GM12864 (cell line): Measurements from ENCODE around the gene ISLR.

ENCODE experiments used
- DNase-seq: peaks from one replicate; pipeline ENCODE4 v3.0.0-alpha.2; 2011; ENCODE audit warnings: low read depth
- H3K4me3 ChIP-seq: 2 replicates; pipeline ENCODE4 v1.5.1; 2011; ENCODE audit warnings: mild to moderate bottlenecking, low read depth, low read length, control low read depth
- TF ChIP-seq, protein P1 (sequence below): IDR thresholded peaks from 2 replicates; pipeline ENCODE4 v1.5.1; 2011; ENCODE audit warnings: low read depth, mild to moderate bottlenecking, moderate library complexity, low read length, control low read depth, inconsistent platforms; ENCODE audit errors: missing control alignments

Gene ISLR

DNA sequence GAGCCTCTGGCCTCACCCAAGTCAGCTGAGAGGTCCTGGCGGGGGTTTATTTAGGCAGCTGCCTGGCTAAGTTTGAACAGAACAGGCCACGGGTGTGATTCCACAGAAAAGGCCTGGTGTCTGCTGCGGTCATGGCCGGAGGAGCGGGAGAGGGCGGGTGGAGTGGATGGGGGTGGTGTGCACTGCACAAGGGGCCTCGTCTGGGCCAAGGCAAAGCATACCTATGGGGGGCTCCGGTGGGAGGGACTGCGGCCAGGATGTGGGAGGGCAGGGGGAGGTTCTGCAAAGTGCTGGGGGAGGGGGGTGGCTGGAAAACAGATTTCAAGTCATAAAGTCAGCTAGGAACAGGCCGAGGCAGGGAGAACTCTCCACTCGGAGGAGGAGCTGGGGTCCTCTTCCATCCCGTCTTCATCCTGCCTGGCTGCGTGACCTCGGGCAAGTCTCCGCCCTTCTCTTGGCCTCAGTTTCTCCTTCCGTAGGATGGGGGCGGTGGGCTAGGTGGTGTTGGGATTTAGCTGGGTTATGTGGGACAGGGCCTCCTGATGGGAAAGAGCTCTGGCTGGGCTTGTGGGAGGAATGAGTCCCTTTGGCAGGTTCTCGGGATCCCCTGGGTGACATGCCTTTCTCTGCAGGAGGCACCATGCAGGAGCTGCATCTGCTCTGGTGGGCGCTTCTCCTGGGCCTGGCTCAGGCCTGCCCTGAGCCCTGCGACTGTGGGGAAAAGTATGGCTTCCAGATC lies 878 bp downstream of the ISLR start:
- no peak for DNase-seq
- no peak overlapping the region for H3K4me3 ChIP-seq

DNA sequence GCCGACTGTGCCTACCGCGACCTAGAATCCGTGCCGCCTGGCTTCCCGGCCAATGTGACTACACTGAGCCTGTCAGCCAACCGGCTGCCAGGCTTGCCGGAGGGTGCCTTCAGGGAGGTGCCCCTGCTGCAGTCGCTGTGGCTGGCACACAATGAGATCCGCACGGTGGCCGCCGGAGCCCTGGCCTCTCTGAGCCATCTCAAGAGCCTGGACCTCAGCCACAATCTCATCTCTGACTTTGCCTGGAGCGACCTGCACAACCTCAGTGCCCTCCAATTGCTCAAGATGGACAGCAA lies 1.4 kb downstream of the ISLR start:
- TF ChIP-seq, protein P1, sequence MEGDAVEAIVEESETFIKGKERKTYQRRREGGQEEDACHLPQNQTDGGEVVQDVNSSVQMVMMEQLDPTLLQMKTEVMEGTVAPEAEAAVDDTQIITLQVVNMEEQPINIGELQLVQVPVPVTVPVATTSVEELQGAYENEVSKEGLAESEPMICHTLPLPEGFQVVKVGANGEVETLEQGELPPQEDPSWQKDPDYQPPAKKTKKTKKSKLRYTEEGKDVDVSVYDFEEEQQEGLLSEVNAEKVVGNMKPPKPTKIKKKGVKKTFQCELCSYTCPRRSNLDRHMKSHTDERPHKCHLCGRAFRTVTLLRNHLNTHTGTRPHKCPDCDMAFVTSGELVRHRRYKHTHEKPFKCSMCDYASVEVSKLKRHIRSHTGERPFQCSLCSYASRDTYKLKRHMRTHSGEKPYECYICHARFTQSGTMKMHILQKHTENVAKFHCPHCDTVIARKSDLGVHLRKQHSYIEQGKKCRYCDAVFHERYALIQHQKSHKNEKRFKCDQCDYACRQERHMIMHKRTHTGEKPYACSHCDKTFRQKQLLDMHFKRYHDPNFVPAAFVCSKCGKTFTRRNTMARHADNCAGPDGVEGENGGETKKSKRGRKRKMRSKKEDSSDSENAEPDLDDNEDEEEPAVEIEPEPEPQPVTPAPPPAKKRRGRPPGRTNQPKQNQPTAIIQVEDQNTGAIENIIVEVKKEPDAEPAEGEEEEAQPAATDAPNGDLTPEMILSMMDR: no peak
- DNase-seq: no peak
- no peak overlapping the region for H3K4me3 ChIP-seq

More for the DNA sequence above, 878 bp downstream of the ISLR start:
- TF ChIP-seq, protein P1: no peak

DNA sequence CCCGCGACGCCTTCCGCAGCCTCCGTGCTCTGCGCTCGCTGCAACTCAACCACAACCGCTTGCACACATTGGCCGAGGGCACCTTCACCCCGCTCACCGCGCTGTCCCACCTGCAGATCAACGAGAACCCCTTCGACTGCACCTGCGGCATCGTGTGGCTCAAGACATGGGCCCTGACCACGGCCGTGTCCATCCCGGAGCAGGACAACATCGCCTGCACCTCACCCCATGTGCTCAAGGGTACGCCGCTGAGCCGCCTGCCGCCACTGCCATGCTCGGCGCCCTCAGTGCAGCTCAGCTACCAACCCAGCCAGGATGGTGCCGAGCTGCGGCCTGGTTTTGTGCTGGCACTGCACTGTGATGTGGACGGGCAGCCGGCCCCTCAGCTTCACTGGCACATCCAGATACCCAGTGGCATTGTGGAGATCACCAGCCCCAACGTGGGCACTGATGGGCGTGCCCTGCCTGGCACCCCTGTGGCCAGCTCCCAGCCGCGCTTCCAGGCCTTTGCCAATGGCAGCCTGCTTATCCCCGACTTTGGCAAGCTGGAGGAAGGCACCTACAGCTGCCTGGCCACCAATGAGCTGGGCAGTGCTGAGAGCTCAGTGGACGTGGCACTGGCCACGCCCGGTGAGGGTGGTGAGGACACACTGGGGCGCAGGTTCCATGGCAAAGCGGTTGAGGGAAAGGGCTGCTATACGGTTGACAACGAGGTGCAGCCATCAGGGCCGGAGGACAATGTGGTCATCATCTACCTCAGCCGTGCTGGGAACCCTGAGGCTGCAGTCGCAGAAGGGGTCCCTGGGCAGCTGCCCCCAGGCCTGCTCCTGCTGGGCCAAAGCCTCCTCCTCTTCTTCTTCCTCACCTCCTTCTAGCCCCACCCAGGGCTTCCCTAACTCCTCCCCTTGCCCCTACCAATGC lies 2.0 kb downstream of the ISLR start:
- TF ChIP-seq, protein P1: no peak

DNA sequence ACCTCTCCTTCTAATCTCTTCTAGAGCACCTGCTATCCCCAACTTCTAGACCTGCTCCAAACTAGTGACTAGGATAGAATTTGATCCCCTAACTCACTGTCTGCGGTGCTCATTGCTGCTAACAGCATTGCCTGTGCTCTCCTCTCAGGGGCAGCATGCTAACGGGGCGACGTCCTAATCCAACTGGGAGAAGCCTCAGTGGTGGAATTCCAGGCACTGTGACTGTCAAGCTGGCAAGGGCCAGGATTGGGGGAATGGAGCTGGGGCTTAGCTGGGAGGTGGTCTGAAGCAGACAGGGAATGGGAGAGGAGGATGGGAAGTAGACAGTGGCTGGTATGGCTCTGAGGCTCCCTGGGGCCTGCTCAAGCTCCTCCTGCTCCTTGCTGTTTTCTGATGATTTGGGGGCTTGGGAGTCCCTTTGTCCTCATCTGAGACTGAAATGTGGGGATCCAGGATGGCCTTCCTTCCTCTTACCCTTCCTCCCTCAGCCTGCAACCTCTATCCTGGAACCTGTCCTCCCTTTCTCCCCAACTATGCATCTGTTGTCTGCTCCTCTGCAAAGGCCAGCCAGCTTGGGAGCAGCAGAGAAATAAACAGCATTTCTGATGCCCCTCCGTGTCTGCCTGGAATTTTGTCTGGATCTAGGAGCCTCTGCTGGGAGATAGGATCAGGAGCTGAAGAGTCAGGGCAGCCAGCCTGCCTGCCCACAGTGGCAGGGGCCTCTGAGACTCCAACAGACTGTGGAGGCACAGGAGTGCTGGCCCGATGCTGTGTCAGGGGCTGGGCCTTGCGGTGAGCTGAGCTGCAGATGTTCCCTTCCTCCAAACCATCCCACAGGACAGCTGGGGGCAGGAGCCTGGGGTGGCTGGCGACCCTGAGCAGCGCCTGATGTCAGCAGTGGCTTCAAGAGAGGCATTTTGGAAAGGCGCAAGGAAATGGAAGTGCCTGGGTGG lies 3.0 kb downstream of the ISLR start:
- TF ChIP-seq, protein P1: no peak
- no peak for DNase-seq
- H3K4me3 ChIP-seq: no peak overlapping the region

More for the DNA sequence above, 2.0 kb downstream of the ISLR start:
- no peak overlapping the region for H3K4me3 ChIP-seq
- DNase-seq: no peak

DNA sequence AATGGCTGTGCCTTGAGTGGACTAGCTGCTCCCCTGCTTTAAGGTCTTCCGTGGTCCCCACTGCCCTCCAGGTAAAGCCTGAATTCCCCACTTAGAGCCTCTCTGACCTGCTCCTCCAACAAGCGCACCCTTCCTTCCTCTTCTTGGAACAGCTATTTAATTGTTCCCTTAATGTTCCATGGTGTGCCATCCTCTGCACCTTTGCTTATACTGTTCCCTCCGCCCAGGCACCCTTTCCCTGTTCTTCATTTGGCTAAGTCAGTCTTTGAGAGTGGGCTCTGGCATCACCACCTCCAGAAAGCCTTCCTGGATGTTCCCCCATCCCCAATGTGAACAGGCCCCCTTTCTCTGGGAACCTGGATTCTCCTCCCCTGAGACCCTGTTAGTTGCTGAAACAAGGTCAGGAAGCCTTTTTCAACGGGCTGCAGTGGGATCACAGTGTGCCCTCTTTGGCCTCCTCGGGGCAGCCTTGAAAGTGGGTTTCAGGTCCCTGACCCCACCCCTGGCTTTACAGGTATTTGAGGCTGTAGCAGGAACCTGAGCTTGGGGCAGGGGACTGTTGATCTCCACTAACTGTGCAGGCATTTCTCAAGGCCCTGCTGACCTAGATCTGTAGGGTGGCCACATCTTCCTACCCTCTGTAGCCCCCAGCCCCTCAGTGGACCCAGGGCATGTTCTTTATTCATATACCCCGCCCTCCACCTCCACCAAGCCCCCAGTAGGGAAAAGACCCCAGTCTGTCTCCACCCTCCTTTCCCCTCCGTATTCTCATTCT lies 5.0 kb downstream of the ISLR start:
- TF ChIP-seq, protein P1: no peak
- DNase-seq: no peak
- no peak overlapping the region for H3K4me3 ChIP-seq
